Activated naive CD8-positive, alpha-beta T cell treated with anti-CD3 and anti-CD28 coated beads, Interleukin-2, amount 50 U/mL, for 16 hours (primary cell): Measurements from ENCODE around the gene NCBP3.
"Not testable (repeated sequence)": the region's sequence is repeated elsewhere in the genome, so short reads cannot be mapped to it uniquely, and the experiment has no call there.

Source experiments
- DNase-seq: peaks from one replicate; pipeline ENCODE4 v3.0.0-alpha.2; 2020; ENCODE audit warnings: low read depth, low spot score

Gene NCBP3

DNA sequence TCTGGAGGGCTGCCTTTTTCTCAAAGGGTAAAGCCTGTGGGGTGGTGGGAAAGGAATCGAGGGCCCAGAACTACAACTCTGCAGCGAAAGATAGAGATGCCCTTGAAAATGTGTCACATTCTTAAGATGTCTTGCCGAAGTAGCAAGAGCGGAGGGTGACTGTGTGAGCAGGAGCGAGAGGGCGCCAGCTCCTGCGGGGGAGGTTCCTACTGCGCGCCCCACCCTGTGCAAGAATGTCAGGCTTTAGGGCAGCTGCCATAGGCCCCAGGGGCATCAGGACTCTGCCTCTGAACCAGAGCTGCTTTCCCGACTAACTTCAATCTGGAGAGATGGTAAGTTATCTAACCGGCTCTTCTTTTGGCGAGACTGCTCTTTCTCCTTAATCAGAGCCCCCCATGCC is 33.3 kb downstream of the NCBP3 start:
- no peak for DNase-seq

DNA sequence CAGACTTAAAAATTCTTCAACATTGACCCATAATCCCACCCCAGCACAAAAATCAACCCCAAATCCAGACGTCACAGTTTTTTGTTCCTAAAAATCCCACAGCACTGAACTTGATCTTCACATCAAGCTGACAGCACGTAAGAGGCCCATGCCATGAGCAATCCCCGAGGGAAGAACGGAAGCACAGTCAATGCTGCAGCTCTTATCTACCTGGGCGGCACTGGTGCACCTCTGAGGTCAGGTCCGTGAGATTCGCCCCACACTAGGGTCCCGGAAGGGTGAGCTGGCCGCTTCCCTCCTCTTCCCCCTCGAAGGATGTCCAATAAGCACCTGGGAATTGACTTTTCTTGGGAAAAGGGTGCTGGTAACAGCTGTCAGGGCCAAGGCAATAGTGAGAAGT is 33.8 kb downstream of the NCBP3 start:
- no peak for DNase-seq

GRCh38 chr17:3810019-3810418 is 36.0 kb downstream of the NCBP3 start:
- DNase-seq: no peak

DNA sequence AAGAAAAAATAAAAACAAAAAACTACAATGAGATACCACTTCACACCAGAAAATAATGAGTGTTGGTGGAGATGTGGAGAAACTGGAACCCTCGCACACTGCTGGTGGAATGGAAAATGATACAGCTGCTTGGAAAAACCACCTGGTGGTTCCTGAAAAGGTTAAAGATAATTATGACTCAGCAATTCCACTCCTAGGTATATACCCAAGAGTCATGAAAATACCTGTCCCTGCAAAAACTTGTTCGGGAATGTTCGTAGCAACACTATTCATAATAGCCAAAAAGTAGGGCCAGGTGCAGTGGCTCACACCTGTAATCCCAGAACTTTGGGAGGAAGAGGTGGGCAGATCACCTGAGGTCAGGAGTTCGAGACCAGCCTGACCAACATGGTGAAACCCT is 36.9 kb downstream of the NCBP3 start:
- DNase-seq: no peak

DNA sequence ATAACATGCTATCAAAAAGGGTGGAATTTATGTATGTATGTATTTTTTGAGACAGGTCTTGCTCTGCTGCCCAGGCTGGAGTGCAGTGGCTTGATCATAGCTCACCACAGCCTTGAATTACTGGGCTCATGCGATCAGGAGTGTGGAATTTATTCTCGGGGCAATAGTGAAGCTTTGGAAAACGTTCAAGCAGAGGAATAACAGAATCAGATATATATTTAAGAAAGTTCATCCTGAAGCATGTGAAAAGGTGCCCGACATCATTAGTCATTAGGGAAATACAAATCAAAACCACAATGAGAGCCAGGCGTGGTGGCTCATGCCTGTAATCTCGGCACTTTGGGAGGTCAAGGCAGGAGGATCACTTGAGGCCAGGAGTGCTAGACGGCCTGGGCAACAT is 37.3 kb downstream of the NCBP3 start:
- no peak for DNase-seq

GRCh38 chr17:3805581-3805980 is 40.5 kb downstream of the NCBP3 start:
- DNase-seq: no peak

- no peak for DNase-seq
Observed at GRCh38 chr17:3804503-3804931, 41.5 kb downstream of the NCBP3 start.

DNA sequence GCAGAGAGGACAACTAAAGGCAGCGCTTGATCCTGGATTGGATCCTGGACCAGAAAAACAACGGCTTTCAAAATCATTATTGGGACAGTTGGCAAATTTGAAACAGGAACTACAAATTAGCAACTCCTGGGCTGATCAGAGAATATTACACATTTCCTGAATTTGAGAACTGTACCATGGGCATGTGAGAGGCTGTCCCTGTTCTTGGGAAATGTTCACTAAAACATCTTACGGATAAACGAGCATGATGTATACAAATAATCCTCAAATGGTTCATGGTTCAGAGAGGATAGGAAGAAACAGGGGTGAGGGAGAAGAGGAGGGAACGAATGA is 42.8 kb downstream of the NCBP3 start:
- DNase-seq: no peak

GRCh38 chr17:3802461-3803307 is 43.4 kb downstream of the NCBP3 start:
- DNase-seq: no peak

GRCh38 chr17:3801792-3802191 is 44.3 kb downstream of the NCBP3 start:
- no peak for DNase-seq

GRCh38 chr17:3801347-3801746 is 44.7 kb downstream of the NCBP3 start:
- DNase-seq: no peak

GRCh38 chr17:3800362-3801271 is 45.4 kb downstream of the NCBP3 start, which contains the start of gene ITGAE:
TSS of gene ITGAE (minus strand) at chr17:3801188. CDS start at chr17:3801144, 44 bp downstream.
- DNase-seq: no peak

- DNase-seq: no peak
Observed at GRCh38 chr17:3799181-3799945, 46.7 kb downstream of the NCBP3 start.

DNA sequence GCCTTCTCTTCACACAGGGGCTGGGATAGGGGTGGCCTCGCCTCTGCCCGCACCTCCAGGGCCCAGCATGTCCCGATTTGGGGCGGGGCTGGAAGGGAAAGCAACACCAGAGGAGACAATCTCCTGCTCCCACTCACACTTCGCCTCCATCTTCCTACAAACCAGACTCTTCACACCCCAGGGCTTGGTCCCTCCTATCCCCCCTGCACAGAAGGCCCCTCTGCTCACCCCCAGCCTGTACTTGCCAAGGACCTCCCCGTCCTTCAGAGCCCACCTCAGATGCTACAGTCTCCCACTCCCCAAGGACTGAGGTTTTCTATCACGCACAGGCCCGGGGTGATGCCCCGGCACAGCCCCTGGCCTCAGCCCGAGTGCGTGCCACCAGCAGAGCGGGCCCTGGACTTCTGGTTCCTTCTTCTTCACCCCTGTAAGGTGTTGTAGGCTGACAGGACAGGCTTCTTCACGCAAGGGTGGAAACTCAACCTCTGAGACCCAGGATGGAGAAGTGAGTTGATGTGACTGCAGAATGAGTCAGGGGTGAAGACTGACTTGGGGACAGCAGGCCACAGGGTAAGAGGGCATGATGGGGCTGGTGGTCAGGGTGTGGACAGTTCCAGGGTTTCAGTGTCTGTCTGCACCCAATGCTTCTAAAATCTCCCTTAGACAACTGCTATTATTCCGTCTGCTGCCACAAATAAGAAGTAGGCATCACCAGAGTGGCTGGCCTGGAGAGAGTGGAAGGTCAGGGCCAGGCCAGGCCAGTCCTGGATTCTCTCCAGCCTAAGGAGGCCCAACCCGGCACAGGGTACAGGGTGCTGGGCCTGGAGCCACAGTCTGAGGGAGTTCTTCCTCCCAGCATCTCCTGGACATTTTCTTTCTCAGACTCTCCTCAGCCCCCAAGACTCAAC is 47.5 kb downstream of the NCBP3 start:
- no peak for DNase-seq

DNA sequence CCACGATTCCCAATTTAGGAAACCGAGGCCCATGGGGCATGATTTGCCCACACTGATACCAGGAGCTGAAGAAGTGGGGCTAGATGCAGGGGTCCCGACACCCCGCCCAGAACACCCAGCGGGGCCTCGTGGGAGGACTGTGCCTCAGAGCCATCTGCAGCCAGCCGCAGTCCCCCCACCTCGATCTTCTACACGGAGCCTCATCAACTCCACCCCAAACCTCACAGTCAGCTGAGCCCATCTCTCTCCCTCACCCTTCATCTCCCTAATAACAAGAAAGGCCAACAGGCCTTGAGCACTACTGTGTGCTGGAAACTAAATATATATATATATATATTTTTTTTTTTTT is 49.2 kb downstream of the NCBP3 start:
- DNase-seq: no peak

DNA sequence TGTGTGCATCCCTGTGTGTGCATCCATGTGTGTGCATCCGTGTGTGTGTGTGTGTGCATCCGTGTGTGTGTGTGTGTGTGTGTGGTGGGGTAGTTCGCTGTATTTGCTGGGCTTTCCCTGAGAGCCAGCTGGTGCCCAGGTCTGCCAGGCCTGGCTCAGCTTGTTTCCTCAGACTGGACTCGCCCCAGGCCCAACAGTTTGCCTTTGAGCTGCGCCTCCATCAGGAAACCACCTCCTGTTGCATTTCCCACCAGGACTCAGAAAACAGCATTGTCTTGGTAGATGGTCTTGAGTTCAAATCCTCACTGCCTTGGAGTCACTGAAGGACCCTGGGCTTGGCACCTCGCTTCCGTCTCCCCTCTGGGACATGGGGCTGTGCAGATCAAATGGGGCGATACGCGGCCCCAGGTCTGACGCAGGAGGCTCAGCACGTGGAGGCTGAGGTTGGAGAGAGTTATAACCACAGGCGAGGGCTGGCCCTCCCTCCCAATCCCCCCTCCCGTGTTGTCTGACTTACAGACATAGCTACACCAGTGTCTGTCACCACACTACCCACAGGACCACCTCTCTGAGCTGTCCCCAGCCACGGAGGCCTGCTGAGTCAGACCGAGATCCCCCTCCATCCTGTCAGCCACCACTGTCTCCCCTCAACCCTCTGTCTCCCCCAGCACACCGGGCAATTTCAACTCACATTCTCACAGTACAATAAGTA is 49.8 kb downstream of the NCBP3 start:
- peak; percentile 58 for DNase-seq

GRCh38 chr17:3795390-3796102 is 50.5 kb downstream of the NCBP3 start:
- no peak for DNase-seq

DNA sequence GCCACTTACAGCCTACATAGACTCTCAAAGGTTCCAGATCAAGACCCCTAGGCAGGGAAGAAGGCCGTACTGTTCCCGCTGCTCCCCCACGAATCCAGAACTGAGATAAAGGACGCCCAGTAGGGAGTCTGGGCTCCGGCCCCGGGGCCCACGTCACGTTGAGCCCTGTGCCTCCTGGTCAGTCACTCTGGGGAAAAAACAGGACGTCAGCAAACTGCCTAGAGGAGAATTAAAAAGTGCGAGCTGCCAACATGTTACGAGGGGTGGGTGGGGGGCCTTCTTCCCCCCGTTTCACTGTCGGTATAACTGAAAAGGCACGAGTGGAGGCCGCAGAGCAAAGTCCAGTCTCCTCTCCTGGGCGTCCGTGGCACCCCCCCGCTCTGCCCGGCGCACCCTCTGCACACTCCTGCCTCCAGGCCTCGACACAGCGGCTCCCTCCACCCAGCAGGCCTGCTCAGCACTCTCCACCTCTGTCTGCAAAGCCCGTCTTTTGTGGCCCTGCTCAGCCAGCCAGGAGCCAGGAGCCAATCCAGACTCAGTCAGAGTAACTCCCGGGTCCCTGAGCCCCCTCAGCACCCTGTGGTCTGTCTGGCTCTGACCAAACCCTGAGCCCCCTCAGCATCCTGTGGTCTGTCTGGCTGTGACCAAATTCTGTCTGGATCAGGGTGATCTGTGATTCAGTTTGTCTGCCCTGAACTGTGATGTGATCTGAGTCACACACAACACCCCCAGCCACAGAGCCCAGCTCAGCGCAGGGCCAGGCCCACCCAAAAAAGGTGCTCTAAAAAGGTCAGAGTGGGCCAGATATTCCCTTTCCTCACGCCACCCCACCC is 51.3 kb downstream of the NCBP3 start:
- DNase-seq: no peak

- DNase-seq: not testable (repeated sequence)
Observed at GRCh38 chr17:3794152-3794551, 51.9 kb downstream of the NCBP3 start.
